Posterior cingulate gyrus (tissue), 11 donors: ENCODE measurements around the gene RIPOR2.
"Not testable (repeated sequence)": the region's sequence is repeated elsewhere in the genome, so short reads cannot be mapped to it uniquely, and the experiment has no call there.

Experiments
- DNase-seq, 10 donors: peaks; one replicate each; pipeline versions ENCODE4 v3.0.0 to v3.0.0-alpha.2; 2020 to 2021; ENCODE audit warnings: mixed read lengths in 3 of 10
- intact Hi-C: fragments of 100-400 bp; cut with DNase I; formaldehyde crosslinking; loops from one replicate; pipeline ENCODE4 v1.15.1; 2023

The RIPOR2 gene

DNA sequence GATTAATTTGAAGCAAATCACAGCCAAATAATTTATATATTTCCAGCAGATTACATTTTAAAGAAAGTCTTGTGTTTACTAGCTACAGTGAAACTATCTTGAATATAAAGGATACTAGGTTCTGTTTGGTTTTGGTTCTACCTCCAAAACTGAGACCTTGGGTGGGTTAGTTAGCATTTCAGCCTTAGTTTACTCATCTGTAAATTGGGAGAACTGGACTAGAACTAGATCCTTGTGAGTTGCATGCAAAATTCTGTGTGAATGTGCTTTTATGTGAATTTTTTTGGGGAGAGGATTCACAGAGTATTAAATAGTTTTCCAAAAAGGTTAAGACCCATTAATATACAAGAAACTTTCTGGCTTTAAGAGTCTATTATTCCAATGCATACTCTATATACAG is 156.9 kb downstream of the RIPOR2 start:
- intact Hi-C loops = loop anchor here (10.0 kb wide), 1 partner anchor 114 kb away; the partner anchor contains the start of genes ACOT13 and TDP2

DNA sequence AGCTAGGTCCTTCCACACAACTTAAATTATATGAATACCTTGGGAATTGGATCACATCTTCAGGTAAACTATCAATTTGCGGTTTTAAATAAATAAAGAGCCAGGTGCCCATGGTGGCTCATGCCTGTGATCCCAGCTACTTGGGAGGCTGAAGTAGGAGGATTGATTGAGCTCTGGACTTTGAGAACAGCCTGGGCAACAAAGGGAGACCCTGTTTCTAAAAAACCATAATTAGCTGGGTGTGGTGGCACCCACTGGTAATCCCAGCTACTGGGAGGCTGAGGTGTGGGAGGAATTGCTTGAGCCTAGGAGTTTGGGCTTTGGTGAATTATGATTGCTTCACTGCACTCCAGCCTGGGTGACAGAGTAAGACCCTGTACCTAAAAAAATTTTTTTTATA is 157.6 kb downstream of the RIPOR2 start:
- intact Hi-C loops = loop anchor here (10.0 kb wide), 1 partner anchor 113 kb away; the partner anchor contains the start of genes ACOT13 and TDP2
- no peak for DNase-seq

More for the DNA sequence above, 156.9 kb downstream of the RIPOR2 start:
- DNase-seq = no peak

DNA sequence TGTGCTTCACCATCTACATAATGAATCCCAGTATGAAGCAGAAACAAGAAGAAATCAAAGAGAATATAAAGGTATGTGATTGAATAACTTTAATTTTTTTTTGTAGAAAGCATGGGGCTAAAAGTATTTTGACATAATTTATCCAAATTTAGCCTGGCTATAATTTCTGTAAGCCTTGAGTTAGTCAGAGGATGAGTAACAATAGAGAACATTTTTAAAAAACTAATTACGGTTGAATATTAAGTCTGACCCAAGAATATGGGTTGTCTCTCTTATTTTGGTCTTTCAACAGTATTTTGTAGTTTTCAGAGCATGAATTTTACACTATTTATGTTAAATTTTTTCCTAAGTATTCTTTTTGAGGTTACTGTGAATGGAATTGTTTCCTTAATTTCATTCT is 158.5 kb downstream of the RIPOR2 start:
- intact Hi-C loops = loop anchor here (10.0 kb wide), 1 partner anchor 112 kb away; the partner anchor contains the start of genes ACOT13 and TDP2
- DNase-seq = no peak

DNA sequence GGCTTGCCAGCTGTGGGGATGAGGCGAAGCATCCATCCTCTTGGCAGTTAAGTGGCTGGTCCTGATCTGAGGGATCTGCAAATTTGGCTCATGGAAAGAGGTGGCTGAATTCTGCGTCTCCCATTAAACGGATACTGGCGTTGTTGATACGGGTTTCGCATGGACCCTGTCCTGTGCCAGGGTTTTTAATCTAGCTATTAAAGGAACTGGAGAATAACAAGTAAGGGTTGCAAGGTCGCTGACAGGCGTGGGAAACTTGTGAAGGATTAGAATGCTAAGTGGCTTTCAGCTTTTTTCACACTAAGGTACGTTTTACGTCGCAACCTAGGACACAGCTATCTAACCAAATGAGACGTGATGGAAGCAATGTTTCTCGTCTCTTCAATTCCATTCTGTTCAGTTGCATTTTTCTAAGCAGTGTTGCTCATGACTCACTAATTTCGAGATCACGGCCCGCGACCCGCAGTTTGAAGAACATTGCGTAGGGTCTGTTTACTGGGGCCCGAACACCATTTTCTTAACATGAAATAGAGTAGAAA is 160.2 kb downstream of the RIPOR2 start:
- no peak for DNase-seq
- intact Hi-C loops = loop anchor here (2.0 to 10.0 kb wide), 2 partner anchors 53 to 111 kb away; partner anchors contain the start of genes ACOT13 and TDP2

DNA sequence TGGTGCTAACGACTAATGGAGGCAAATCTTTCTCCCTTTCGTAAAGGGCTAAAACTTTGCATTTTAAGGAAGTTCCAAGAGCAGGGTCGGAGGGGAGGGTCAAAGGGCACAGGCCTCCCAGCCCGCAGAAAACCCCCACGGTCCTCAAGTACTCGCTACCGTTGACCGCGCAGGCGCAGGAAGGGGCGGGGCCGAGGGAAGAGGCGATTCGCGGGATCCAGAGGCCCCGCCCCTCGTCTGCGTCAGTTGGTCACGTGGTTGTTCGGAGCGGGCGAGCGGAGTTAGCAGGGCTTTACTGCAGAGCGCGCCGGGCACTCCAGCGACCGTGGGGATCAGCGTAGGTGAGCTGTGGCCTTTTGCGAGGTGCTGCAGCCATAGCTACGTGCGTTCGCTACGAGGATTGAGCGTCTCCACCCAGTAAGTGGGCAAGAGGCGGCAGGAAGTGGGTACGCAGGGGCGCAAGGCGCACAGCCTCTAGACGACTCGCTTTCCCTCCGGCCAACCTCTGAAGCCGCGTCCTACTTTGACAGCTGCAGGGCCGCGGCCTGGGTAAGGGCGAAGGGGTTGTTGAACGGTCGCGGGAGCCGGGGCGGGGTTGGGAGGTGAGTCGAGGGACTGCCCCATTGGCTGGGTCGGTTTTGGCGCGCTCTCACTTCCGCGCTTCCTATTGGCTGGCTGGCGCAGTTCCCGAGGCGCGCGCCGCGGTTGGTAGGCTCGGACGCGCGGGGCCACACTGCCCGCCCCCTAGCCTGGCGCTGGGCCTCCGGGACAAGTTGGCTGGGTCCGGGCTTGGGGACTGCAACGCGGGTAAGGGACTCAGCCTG is 160.9 kb downstream of the RIPOR2 start, which contains the start of gene GMNN:
TSS of gene GMNN (plus strand) at position 242 of the 824 bp plus-strand sequence. CDS start 2,310 bp downstream, outside the sequence.
- DNase-seq = peak; percentile 98 to 100 (median 99)
- intact Hi-C loops = loop anchor here (2.0 to 10.0 kb wide), 2 partner anchors 52 to 110 kb away; partner anchors contain the start of genes ACOT13 and TDP2

DNA sequence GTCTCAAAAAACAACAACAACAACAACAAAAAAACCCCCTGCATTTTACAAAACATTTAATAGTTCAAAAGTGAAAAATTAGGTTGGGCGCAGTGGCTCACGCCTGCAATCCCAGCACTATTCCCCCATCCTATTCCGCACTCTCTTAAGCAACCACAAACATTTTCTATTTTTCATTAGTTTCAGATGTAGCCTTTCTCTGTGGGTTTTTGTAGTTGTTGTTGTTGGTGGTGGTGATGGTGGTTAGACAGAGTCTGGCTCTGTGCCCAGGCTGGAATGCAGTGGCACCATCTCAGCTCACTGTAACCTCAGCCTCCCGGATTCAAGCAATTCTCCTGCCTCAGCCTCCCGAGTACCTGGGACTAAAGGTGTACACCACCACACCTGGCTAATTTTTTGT is 167.4 kb downstream of the RIPOR2 start:
- no peak for DNase-seq
- intact Hi-C loops = loop anchor here (5.0 to 10.0 kb wide), 2 partner anchors 186 to 484 kb away; no protein-coding TSS in a partner anchor

DNA sequence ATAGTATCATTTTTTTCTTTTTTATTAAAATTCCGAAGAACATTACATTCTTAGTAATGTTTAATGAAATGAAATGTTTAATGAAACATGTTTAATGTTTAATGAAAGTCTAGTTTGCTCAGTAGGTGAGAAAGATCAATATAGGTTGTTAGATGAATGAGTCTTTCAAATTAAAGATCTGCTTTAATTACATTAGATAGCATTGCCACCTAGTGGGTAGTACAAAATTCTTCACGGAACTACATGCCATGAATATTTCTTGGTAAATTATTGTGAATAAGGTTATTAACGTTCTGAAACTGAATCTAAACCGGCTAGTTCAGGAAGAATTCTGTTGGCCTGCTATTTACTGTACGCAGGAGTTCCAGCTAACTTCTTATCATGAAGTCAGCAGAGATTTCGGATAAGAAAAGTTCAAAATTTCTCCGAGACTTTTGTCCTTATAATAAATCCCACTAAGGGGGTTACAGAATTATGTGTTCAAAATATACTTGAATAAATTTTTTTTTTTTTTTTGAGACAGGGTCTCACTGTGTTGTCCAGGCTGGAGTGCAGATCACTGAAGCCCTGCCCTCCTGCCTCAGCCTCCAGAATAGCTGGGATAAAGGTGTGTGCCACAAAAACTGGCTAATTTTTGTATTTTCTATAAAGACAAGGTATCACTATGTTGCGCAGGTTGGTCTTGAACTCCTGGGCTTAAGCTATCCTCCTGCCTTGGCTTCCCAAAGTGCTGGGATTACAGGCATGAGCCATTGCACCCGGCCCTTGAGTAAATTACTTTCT is 168.9 kb downstream of the RIPOR2 start:
- intact Hi-C loops = loop anchor here (5.0 to 10.0 kb wide), 2 partner anchors 185 to 482 kb away; no protein-coding TSS in a partner anchor
- no peak for DNase-seq

DNA sequence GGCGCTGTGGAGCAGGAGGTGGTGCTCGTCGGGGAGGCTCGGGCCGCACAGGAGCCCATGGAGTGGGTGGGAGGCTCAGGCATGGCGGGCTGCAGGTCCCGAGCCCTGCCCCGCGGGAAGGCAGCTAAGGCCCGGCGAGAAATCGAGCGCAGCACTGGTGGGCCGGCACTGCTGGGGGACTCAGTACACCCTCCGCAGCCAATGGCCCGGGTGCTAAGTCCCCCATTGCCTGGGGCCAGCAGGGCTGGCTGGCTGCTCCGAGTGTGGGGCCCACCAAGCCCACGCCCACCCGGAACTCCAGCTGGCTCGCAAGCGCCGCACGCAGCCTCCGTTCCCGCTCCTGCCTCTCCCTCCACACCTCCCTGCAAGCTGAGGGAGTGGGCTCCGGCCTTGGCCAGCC is 169.8 kb downstream of the RIPOR2 start:
- intact Hi-C loops = loop anchor here (5.0 to 10.0 kb wide), 2 partner anchors 184 to 481 kb away; no protein-coding TSS in a partner anchor
- DNase-seq = peak in 1 of 10 donors; percentile 64

DNA sequence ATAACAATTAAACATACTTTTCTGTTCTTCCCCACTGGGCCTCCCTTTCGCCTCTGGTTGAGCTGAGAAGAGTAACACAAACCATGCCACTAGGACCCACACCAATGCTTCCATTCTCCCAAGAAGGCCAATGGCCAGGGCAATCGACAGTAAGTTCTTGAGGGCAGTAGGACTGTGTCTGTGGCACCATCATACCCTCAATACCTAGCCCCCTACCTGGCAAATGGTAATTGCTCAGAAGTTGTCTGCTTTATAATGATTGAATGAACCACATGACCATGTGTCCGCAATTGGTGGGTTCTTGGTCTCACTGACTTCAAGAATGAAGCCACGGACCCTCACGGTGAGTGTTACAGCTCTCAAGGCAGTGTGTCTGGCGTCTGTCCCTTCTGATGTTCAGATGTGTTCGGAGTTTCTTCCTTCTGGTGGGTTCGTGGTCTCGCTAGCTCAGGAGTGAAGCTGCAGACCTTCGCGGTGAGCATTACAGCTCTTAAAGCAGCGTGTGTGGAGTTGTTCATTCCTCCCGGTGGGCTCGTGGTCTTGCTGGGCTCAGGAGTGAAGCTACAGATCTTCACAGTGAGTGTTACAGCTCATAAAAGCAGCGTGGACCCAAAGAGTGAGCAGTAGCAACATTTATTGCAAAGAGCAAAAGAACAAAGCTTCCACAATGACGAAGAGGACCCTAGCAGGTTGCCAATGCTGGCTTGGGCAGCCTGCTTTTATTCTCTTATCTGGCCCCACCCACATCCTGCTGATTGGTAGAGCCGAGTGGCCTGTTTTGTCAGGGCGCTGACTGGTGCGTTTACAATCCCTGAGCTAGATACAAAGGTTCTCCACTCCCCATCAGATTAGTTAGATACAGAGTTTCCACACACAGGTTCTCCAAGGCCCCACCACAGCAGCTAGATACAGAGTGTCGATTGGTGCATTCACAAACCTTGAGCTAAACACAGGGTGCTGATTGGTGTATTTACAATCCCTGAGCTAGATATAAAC is 170.6 kb downstream of the RIPOR2 start:
- not testable (repeated sequence) for DNase-seq
- intact Hi-C loops = loop anchor here (5.0 to 10.0 kb wide), 2 partner anchors 183 to 480 kb away; no protein-coding TSS in a partner anchor

DNA sequence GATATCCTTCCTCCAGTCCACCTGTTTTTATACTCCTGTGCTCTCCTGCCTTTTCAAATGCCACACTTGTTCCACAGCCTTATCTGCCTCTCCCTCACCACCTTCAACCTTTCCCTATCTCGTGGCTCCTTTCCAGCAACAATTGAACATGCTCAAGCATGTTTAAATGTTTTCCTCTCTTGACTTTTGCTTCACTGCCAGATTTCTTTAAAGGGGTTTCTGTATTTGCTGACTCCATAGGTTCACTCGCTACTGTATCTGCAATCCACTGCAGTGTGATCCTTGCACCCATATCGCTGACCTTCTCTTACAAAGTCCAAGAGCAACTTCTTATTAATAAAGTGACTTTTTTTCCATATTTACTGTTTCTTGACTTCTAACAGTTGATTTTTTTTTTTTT is 172.2 kb downstream of the RIPOR2 start:
- DNase-seq = no peak
- intact Hi-C loops = loop anchor here (10.0 kb wide), 1 partner anchor 479 kb away; no protein-coding TSS in a partner anchor

DNA sequence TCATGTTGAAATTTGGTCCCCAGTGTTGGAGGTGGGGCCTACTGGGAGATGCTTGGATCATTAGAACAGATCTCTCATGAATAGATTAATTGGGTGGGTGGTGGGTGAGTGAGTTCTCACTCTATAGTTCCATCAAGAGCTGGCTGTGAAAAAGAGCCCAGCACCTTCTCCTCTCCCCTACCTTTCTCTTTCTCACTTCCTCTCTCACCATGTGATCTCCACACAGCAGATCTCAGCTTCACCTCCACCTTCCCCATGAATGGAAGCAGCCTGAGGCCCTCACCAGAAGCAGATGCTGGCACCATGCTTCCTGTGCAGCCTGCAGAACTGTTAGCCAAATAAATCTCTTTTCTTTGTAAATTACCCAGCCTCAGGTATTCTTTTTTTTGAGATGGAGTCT is 173.9 kb downstream of the RIPOR2 start:
- intact Hi-C loops = loop anchor here (10.0 kb wide), 1 partner anchor 477 kb away; no protein-coding TSS in a partner anchor
- no peak for DNase-seq

DNA sequence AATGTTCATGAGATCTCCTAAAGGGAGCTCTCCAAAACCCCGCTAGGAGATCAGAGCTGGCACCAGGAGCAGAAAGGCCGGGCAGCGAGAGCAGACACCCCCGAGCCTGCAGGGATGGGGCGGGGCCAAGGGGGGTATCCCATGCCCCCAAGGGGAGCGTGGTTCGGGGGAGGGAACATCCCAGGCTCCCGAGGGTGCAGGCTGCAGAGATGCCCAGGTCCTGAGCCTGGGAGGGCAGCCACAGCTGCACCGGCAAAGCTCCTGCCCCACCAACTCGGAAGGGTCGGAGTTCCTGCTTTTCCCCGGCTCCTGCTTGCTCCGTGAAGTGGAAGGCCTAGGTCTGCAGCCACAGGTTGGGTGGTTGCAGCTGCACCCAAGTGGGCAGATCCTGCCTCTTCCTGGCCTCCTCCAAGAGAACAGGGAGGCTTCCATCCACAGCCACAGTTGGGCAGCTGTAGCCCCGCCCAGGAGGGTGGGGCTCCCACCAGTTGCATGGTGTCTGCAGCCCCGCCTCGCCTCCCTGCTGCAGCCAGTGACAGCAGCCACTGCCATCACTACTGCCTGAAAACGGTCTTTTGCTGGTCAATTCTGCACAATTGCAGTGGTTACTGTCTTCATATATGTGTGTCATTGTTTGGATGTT is 174.4 kb downstream of the RIPOR2 start:
- intact Hi-C loops = loop anchor here (10.0 kb wide), 1 partner anchor 477 kb away; no protein-coding TSS in a partner anchor
- DNase-seq = no peak

DNA sequence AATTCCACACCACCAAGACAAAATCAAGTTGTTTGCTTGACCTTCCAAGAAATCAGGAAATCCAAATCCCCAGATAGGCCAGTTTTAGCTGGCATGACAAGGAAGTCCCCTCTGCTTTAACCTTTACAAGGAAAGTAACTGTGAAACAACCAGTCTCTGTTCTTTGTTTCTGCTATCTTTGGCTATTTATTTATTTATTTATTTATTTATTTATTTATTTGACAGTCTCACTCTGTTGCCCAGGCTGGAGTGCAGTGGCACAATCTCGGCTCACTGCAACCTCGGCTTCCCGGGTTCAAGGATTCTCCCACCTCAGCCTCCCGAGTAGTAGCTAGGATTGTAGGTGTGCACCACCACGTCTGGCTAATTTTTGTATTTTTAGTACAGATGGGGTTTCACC is 175.6 kb downstream of the RIPOR2 start:
- no peak for DNase-seq
- intact Hi-C loops = loop anchor here (10.0 kb wide), 1 partner anchor 475 kb away; no protein-coding TSS in a partner anchor

DNA sequence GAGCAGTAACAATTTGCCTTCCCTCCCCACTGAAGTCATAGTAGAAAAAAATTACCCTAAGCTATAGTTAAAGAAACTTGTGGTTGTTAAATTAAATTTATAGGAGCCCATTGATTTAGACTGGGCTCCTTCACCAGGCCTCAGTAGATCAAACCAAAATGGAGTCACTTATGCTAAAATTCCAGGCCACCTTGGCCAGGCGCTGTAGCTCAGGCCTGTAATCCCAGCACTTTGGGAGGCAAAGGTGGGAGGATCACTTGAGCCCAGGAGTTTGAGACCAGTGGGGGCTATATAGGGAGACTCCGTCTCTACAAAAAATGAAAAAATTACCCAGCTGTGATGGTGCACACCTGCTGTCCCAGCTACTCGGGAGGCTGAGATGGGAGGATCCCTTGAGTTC is 176.0 kb downstream of the RIPOR2 start:
- DNase-seq = no peak
- intact Hi-C loops = loop anchor here (10.0 kb wide), 1 partner anchor 475 kb away; no protein-coding TSS in a partner anchor

DNA sequence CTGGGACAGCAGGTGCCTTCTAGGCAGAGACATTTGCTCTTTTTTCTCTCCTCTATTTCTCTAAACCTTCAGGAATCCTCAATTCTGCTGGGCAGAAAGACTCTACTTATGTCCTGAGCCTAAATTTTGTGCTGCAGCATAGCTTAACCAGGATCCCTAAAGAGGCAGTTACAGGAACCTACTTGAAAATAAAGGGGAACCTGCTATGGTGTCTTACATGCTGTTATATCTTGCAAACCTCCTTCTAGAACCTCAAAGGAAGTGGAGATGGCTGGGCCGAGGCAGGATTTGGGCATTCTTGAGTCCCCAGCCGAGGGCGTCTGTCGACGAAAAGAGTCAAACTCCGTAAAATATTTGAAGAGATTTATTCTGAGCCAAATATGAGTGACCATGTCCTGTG is 178.1 kb downstream of the RIPOR2 start:
- no peak for DNase-seq
- intact Hi-C loops = no loop called here

DNA sequence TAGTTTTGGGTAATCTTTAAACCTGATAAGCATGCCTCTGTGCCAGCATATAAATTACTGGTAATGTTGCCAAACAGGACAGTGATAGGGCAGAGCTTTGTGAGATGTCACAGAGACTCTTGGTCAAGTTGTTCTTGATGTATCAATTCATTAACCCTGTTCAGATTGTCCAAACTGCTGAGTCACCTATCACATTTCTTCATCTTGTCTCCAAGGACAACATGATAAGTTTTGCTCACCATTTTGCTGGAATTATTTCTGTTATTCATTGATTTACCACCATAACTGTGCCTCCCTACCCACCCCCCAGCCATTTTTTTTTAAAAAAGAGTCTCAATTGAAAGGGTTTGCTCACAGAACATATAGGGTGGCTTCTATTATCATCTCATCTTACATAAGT is 180.5 kb downstream of the RIPOR2 start:
- no peak for DNase-seq
- intact Hi-C loops = no loop called here

DNA sequence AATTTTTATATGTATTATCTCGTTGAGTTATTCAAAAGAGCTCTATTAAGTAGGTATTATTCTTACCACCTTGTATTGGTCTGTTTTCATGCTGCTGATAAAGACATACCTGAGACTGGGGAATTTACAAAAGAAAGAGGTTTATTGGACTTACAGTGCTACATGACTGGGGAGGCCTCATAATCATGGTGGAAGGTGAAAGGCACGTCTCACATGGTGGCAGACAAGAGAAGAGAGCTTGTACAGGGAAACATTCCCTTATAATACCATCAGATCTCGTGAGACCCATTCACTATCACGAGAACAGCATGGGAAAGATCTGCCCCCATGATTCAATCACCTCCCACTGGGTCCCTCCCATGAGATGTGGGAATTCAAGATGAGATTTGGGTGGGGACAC is 181.4 kb downstream of the RIPOR2 start:
- intact Hi-C loops, DNase-seq: not testable (repeated sequence)
